GM20000 (cell line): ENCODE data around the gene PRKD1.

ENCODE experiments used
- DNase-seq: peaks from one replicate; pipeline ENCODE4 v3.0.0; 2012; ENCODE audit warnings: low spot score
- CTCF ChIP-seq: IDR thresholded peaks from 2 replicates; pipeline ENCODE4 v1.5.1; 2012; ENCODE audit warnings: mild to moderate bottlenecking, control low read depth; ENCODE audit errors: extremely low read depth, missing control alignments

The PRKD1 gene

GRCh38 chr14:29773990-29774389 lies 153.7 kb downstream of the PRKD1 start:
- no peak for DNase-seq
- no peak for TF ChIP-seq CTCF

GRCh38 chr14:29763342-29763858 lies 164.2 kb downstream of the PRKD1 start:
- no peak for DNase-seq
- no peak for TF ChIP-seq CTCF

GRCh38 chr14:29759521-29760340 lies 167.9 kb downstream of the PRKD1 start:
- no peak for TF ChIP-seq CTCF
- no peak for DNase-seq

- DNase-seq = no peak
- no peak for TF ChIP-seq CTCF
Observed at GRCh38 chr14:29757711-29758233, 169.9 kb downstream of the PRKD1 start.

- no peak for DNase-seq
Observed at GRCh38 chr14:29757188-29757680, 170.4 kb downstream of the PRKD1 start.

GRCh38 chr14:29756019-29756385 lies 171.6 kb downstream of the PRKD1 start:
- no peak for TF ChIP-seq CTCF
- DNase-seq = no peak

More at GRCh38 chr14:29757188-29757680, 170.4 kb downstream of the PRKD1 start:
- no peak for TF ChIP-seq CTCF

- DNase-seq = no peak
- TF ChIP-seq CTCF = no peak
Observed at GRCh38 chr14:29755311-29756018, 172.2 kb downstream of the PRKD1 start.
